SK-N-SH (cell line): ENCODE data around the gene PSMD9. TPM values are rescaled to one million over a fixed set of nuclear protein-coding genes. Genes with fewer than 3 reads are reported as not detected.
A peak's percentile ranks its signal among the peaks of the same experiment; 100 is the strongest.

Source experiments
- CTCF ChIA-PET: fragments of 300-600, 350-600 bp; formaldehyde crosslinking; extraction: SDS; loops from one replicate; lab custom pipeline; 2021; lab: Yijun Ruan, JAX
- POLR2A ChIA-PET: fragments of 350-600 bp; sonication (Branson Sonifier 250); formaldehyde crosslinking; extraction: SDS; loops from one replicate; lab custom pipeline; 2020; ENCODE audit warnings: antibody characterized with exemption, inconsistent platforms; lab: Yijun Ruan, JAX
- DNase-seq: peaks from one replicate; pipeline ENCODE4 v3.0.0; 2012
- H2AFZ ChIP-seq: fragments of 200-600 bp; sonication (generic); 2 replicates; pipeline ENCODE4 v1.8.1; 2016; ENCODE audit warnings: antibody characterized with exemption, mild to moderate bottlenecking, low read depth
- H3F3A ChIP-seq: fragments of 200-600 bp; sonication (generic); replicated peaks from 2 replicates; pipeline ENCODE3; 2016; ENCODE audit warnings: antibody characterized with exemption, mild to moderate bottlenecking; ENCODE audit not compliant: insufficient read depth
- H3K27ac ChIP-seq, 2 experiments: fragments of 200-500 bp in 1 of 2; fragments of 200-600 bp in 1 of 2; sonication (Bioruptor generic) in 1 of 2; sonication (generic), shearing (Covaris generic) in 1 of 2; 2 replicates each; pipeline versions ENCODE4 v1.5.1 to v1.6.1; 2014 to 2016; ENCODE audit warnings: low read depth in 2 of 2, inconsistent platforms in 1 of 2, low read length in 1 of 2, mild to moderate bottlenecking in 1 of 2, mixed read lengths in 1 of 2
- H3K27me3 ChIP-seq: fragments of 200-600 bp; sonication (generic), shearing (Covaris generic); 2 replicates; pipeline ENCODE4 v1.6.1; 2016; ENCODE audit warnings: mixed run types; ENCODE audit not compliant: insufficient read depth
- H3K36me3 ChIP-seq, 2 experiments: fragments of 200-500 bp in 1 of 2; fragments of 200-600 bp in 1 of 2; sonication (Bioruptor generic) in 1 of 2; sonication (generic) in 1 of 2; replicated peaks in 1 of 2; 2 replicates each; pipeline versions ENCODE3 to v1.5.1; 2014 to 2016; ENCODE audit warnings: low read length in 1 of 2, mild to moderate bottlenecking in 1 of 2; ENCODE audit not compliant: insufficient read depth in 2 of 2, control insufficient read depth in 1 of 2
- H3K4me1 ChIP-seq, 2 experiments: fragments of 200-500 bp in 1 of 2; fragments of 200-600 bp in 1 of 2; sonication (Bioruptor generic) in 1 of 2; sonication (generic), shearing (Covaris generic) in 1 of 2; 2 replicates each; pipeline versions ENCODE4 v1.5.1 to v1.6.1; 2014 to 2016; ENCODE audit warnings: low read depth in 1 of 2, low read length in 1 of 2, mixed run types in 1 of 2; ENCODE audit not compliant: insufficient read depth in 2 of 2, control insufficient read depth in 1 of 2
- H3K4me2 ChIP-seq: fragments of 200-600 bp; sonication (generic), shearing (Covaris generic); 2 replicates; pipeline ENCODE4 v1.6.1; 2017; ENCODE audit warnings: mixed run types
- H3K4me3 ChIP-seq, 2 experiments: fragments of 200-500 bp in 1 of 2; fragments of 200-600 bp in 1 of 2; sonication (Bioruptor generic) in 1 of 2; sonication (generic), shearing (Covaris generic) in 1 of 2; 2 replicates each; pipeline versions ENCODE4 v1.5.1 to v1.8.1; 2014 to 2016; ENCODE audit warnings: low read depth in 2 of 2, inconsistent platforms in 1 of 2, low read length in 1 of 2, mild to moderate bottlenecking in 1 of 2, mixed read lengths in 1 of 2, moderate library complexity in 1 of 2
- H3K79me2 ChIP-seq: fragments of 200-600 bp; sonication (generic); 2 replicates; pipeline ENCODE4 v1.8.1; 2017; ENCODE audit warnings: mild to moderate bottlenecking; ENCODE audit not compliant: insufficient read depth
- H3K9ac ChIP-seq: fragments of 200-600 bp; sonication (generic); 2 replicates; pipeline ENCODE4 v1.6.1; 2017; ENCODE audit warnings: mixed run types
- H3K9me2 ChIP-seq: fragments of 200-600 bp; sonication (generic); 2 replicates; pipeline ENCODE4 v1.6.1; 2017; ENCODE audit warnings: mixed run types
- H3K9me3 ChIP-seq: fragments of 200-600 bp; sonication (generic); 2 replicates; pipeline ENCODE4 v1.6.1; 2017; ENCODE audit warnings: mixed run types, mild to moderate bottlenecking, moderate library complexity
- H4K20me1 ChIP-seq: fragments of 200-600 bp; sonication (generic); 2 replicates; pipeline ENCODE4 v1.6.1; 2017; ENCODE audit warnings: mild to moderate bottlenecking, mixed run types; ENCODE audit not compliant: insufficient read depth
- CHD2 ChIP-seq: fragments of 150-350 bp; IDR thresholded peaks from 2 replicates; pipeline ENCODE4 v1.6.1; 2018; ENCODE audit warnings: low read length; ENCODE audit not compliant: partially characterized antibody
- EP300 ChIP-seq, 2 experiments: IDR thresholded peaks; 2 replicates each; pipeline versions ENCODE4 v1.4.0 to v1.6.1; 2012; ENCODE audit warnings: borderline replicate concordance in 1 of 2, low read depth in 1 of 2, low read length in 1 of 2
- FOXJ3 ChIP-seq: sonication (generic); formaldehyde crosslinking; IDR thresholded peaks from 2 replicates; pipeline ENCODE4 v1.5.1; 2020; ENCODE audit warnings: mild to moderate bottlenecking, missing genetic modification reagents
- FOXM1 ChIP-seq: IDR thresholded peaks from 2 replicates; pipeline ENCODE4 v1.4.0; 2012; ENCODE audit warnings: low read depth, mild to moderate bottlenecking
- JUND ChIP-seq: IDR thresholded peaks from 2 replicates; pipeline ENCODE4 v1.4.0; 2012
- MEF2A ChIP-seq: IDR thresholded peaks from 2 replicates; pipeline ENCODE4 v1.4.0; 2012; ENCODE audit warnings: low read depth, borderline replicate concordance
- NFIC ChIP-seq: IDR thresholded peaks from 2 replicates; pipeline ENCODE4 v1.4.0; 2012; ENCODE audit warnings: borderline replicate concordance
- NRF1 ChIP-seq: IDR thresholded peaks from 2 replicates; pipeline ENCODE4 v1.6.1; 2012; ENCODE audit warnings: low read depth, mild to moderate bottlenecking, low read length
- RFX5 ChIP-seq: IDR thresholded peaks from 2 replicates; pipeline ENCODE4 v1.6.1; 2012; ENCODE audit warnings: mild to moderate bottlenecking, improper control_type of control experiment, low read length
- SMC3 ChIP-seq: IDR thresholded peaks from 2 replicates; pipeline ENCODE4 v1.6.1; 2012; ENCODE audit warnings: low read depth, low read length, improper control_type of control experiment
- TCF12 ChIP-seq: IDR thresholded peaks from 2 replicates; pipeline ENCODE4 v1.4.0; 2012
- TEAD4 ChIP-seq: IDR thresholded peaks from 2 replicates; pipeline ENCODE4 v1.4.0; 2012; ENCODE audit warnings: mild to moderate bottlenecking, borderline replicate concordance; ENCODE audit not compliant: insufficient read depth
- YY1 ChIP-seq: IDR thresholded peaks from 2 replicates; pipeline ENCODE4 v1.4.0; 2012; ENCODE audit warnings: low read depth, mild to moderate bottlenecking
- WGBS: methylation state at CpG from one replicate; pipeline ENCODE4 v1.1.6; 2017; ENCODE audit warnings: low lambda C conversion rate; 5-methylcytosine and 5-hydroxymethylcytosine counted together
- polyA plus RNA-seq, 3 experiments: library from polyadenylated mRNA; depleted of rRNA; stranded (reverse); fragments of >200 nt; gene quantifications; 2 replicates each; pipeline ENCODE4 v1.2.3, GENCODE V29; 2012
- TF ChIP-seq, protein P1 (sequence below): IDR thresholded peaks from 2 replicates; pipeline ENCODE4 v1.4.0; 2012; ENCODE audit warnings: low read depth, borderline replicate concordance
- TF ChIP-seq, protein P2 (sequence below): IDR thresholded peaks from 2 replicates; pipeline ENCODE4; 2012
- TF ChIP-seq, protein P3 (sequence below): IDR thresholded peaks from 2 replicates; pipeline ENCODE4 v1.4.0; 2012; ENCODE audit warnings: low read depth
- TF ChIP-seq, protein P4 (sequence below): fragments of 200-600 bp; sonication (generic); IDR thresholded peaks from 2 replicates; pipeline ENCODE4 v1.6.1; 2017; ENCODE audit warnings: antibody characterized with exemption, mild to moderate bottlenecking, moderate library complexity
- TF ChIP-seq, protein P5 (sequence below): fragments of 150-350 bp; IDR thresholded peaks from 2 replicates; pipeline ENCODE4 v1.6.1; 2017; ENCODE audit warnings: antibody characterized with exemption, low read length, low read depth, borderline replicate concordance

PSMD9 gene
- polyA plus RNA-seq, 1 of the 3 experiments (the other 2 are of a cell fraction) = 227 TPM

DNA sequence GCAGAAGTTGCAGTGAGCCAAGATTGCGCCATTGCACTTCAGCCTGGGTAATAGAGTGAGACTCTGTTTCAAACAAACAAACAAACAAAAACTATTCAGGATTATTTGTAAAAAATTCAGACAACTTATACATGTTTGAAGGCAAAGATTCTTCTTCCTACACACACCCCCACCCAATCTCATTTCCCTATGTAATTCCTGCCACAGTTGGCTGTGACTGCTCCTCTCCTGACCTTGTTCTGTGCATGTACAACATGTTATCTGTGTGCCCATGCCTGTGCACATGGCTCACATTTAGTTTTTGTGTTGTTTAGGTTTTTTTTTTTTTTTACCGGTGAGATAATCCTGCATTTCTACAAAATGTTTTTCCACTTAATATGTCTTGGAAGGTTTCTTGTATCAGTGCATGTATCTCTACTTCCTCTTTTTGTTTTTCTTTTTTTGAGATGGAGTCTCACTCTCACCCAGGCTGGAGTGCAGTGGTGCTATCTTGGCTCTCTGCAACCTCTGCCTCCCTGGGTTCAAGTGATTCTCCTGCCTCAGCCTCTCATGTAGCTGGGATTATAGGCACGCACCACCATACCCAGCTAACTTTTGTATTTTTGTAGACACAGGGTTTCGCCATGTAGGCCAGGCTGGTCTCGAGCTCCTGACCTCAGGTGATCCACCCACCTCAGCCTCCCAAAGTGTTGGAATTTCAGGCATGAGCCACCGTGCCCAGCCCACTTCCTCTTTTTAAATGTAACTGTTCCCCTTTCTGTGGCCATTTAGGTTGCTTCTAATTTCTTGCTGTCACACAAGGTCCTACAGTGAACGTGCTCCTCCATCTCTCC lies 38.5 kb downstream of the PSMD9 start:
- WGBS = 88% methylated on average over 7 of the region's 7 CpGs
- 0 out of 2 replicates have a peak overlapping the region, but pooled peaks have one; percentile 17 for H2AFZ ChIP-seq
- DNase-seq = no peak

DNA sequence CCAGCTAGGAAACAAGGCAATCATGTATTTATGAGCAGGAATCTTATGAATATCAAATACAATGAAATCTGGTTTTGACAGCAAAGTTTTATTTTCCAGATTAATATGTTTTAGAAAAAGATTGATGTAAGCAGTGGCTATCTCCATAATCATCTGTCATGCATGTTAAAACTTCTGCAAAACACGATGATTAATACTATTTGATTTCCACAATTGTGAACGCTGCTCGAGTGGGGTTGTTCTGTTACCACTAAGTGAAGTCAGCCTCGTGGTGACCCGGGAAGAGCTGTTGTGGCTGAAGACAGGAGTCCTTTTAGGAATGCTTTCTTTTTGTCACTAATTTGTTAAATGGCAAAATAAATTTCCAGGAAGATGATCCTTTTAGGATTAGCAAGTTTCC lies 39.2 kb downstream of the PSMD9 start:
- H3K27me3 ChIP-seq = no peaks in the 10 kb centered on the region
- DNase-seq = no peak
- ChIA-PET POLR2A (no interaction called here), CTCF (interaction anchor here (1.5 kb wide), 1 partner anchor 133 kb away, joined by 4 read pairs; no protein-coding TSS in a partner anchor)
- no peaks in the 10 kb centered on the region for H3K9me3 ChIP-seq
- WGBS = 54% methylated on average over 5 of the region's 5 CpGs
- H3K36me3 ChIP-seq = peaks cover 0 to 11% of the 10 kb centered on the region in 2 experiments
- H3K4me3 ChIP-seq = no peak overlapping the region
- peak overlapping the region; percentile 23; the same call in 1 of the 2 replicates for H3K4me2 ChIP-seq
- no peaks in the 10 kb centered on the region for H3K9me2 ChIP-seq
- no peak overlapping the region for H3K9ac ChIP-seq
- no peaks in the 10 kb centered on the region for H4K20me1 ChIP-seq
- H3K27ac ChIP-seq = peak overlapping the region in 1 of 2 experiments; percentile 43; a peak in 2 of 4 replicates
- 0 out of 2 replicates have a peak overlapping the region, but pooled peaks have one; percentile 17 for H2AFZ ChIP-seq
- H3F3A ChIP-seq = peaks cover 6% of the 10 kb centered on the region
- no peaks in the 10 kb centered on the region; the same call in 1 of the 2 replicates for H3K79me2 ChIP-seq
- peaks cover 0 to 32% of the 10 kb centered on the region in 2 experiments; a peak in 3 of 4 replicates for H3K4me1 ChIP-seq
- no peak for TF ChIP-seq FOXJ3 (CRISPR knock-in tag)
- TF ChIP-seq TEAD4 = no peak
- TF ChIP-seq EP300 (IDR thresholded peaks at IDR 0.05; ENCODE audit: borderline replicate concordance in 1 of 2, low read depth in 1 of 2, low read length in 1 of 2) = no peak
- TF ChIP-seq, protein P1, sequence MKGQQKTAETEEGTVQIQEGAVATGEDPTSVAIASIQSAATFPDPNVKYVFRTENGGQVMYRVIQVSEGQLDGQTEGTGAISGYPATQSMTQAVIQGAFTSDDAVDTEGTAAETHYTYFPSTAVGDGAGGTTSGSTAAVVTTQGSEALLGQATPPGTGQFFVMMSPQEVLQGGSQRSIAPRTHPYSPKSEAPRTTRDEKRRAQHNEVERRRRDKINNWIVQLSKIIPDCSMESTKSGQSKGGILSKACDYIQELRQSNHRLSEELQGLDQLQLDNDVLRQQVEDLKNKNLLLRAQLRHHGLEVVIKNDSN = no peak
- TF ChIP-seq, protein P2, sequence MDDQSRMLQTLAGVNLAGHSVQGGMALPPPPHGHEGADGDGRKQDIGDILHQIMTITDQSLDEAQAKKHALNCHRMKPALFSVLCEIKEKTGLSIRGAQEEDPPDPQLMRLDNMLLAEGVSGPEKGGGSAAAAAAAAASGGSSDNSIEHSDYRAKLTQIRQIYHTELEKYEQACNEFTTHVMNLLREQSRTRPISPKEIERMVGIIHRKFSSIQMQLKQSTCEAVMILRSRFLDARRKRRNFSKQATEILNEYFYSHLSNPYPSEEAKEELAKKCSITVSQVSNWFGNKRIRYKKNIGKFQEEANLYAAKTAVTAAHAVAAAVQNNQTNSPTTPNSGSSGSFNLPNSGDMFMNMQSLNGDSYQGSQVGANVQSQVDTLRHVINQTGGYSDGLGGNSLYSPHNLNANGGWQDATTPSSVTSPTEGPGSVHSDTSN = no peak
- TF ChIP-seq, protein P3, sequence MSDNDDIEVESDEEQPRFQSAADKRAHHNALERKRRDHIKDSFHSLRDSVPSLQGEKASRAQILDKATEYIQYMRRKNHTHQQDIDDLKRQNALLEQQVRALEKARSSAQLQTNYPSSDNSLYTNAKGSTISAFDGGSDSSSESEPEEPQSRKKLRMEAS = no peak
- no peak for TF ChIP-seq JUND
- TF ChIP-seq YY1 = no peak
- no peak for TF ChIP-seq MEF2A
- TF ChIP-seq TCF12 = no peak
- no peak for TF ChIP-seq SMC3

More for the DNA sequence above, 38.5 kb downstream of the PSMD9 start:
- H3K27ac ChIP-seq = peak overlapping the region in 1 of 2 experiments; percentile 43; a peak in 2 of 4 replicates
- no peaks in the 10 kb centered on the region; the same call in 1 of the 2 replicates for H3K79me2 ChIP-seq
- ChIA-PET POLR2A (no interaction called here), CTCF (interaction anchor here (1.5 kb wide), 1 partner anchor 132 kb away, joined by 4 read pairs; no protein-coding TSS in a partner anchor)
- peak overlapping the region; percentile 23; the same call in 1 of the 2 replicates for H3K4me2 ChIP-seq
- peaks cover 0 to 5% of the 10 kb centered on the region in 2 experiments for H3K36me3 ChIP-seq
- H3K9me3 ChIP-seq = no peaks in the 10 kb centered on the region
- no peaks in the 10 kb centered on the region for H4K20me1 ChIP-seq
- H3K4me1 ChIP-seq = peaks cover 0 to 32% of the 10 kb centered on the region in 2 experiments; a peak in 3 of 4 replicates
- H3K9ac ChIP-seq = no peak overlapping the region
- H3K9me2 ChIP-seq = no peaks in the 10 kb centered on the region
- TF ChIP-seq, protein P4, sequence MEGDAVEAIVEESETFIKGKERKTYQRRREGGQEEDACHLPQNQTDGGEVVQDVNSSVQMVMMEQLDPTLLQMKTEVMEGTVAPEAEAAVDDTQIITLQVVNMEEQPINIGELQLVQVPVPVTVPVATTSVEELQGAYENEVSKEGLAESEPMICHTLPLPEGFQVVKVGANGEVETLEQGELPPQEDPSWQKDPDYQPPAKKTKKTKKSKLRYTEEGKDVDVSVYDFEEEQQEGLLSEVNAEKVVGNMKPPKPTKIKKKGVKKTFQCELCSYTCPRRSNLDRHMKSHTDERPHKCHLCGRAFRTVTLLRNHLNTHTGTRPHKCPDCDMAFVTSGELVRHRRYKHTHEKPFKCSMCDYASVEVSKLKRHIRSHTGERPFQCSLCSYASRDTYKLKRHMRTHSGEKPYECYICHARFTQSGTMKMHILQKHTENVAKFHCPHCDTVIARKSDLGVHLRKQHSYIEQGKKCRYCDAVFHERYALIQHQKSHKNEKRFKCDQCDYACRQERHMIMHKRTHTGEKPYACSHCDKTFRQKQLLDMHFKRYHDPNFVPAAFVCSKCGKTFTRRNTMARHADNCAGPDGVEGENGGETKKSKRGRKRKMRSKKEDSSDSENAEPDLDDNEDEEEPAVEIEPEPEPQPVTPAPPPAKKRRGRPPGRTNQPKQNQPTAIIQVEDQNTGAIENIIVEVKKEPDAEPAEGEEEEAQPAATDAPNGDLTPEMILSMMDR = no peak
- TF ChIP-seq CHD2 = no peak
- TF ChIP-seq FOXM1 = no peak
- no peak for TF ChIP-seq TCF12
- no peak for TF ChIP-seq RFX5
- TF ChIP-seq, protein P1 = no peak
- no peak for TF ChIP-seq NFIC
- TF ChIP-seq, protein P5, sequence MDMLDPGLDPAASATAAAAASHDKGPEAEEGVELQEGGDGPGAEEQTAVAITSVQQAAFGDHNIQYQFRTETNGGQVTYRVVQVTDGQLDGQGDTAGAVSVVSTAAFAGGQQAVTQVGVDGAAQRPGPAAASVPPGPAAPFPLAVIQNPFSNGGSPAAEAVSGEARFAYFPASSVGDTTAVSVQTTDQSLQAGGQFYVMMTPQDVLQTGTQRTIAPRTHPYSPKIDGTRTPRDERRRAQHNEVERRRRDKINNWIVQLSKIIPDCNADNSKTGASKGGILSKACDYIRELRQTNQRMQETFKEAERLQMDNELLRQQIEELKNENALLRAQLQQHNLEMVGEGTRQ = no peak
- TF ChIP-seq NRF1 = no peak
- H3K4me3 ChIP-seq = no peak overlapping the region
- H3F3A ChIP-seq = peaks cover 6% of the 10 kb centered on the region
- H3K27me3 ChIP-seq = no peaks in the 10 kb centered on the region
